Suprapubic skin (tissue), 3 donors: ENCODE results near the gene VDAC1.

Source experiments
- CTCF ChIP-seq, 2 donors: fragments of 200-600 bp in 1 of 2; fragments of 450-650 bp in 1 of 2; sonication (generic) in 1 of 2; IDR thresholded peaks; one replicate each; pipeline ENCODE4 v1.5.1; 2016 to 2019; ENCODE audit warnings: antibody characterized with exemption in 2 of 2, mild to moderate bottlenecking in 1 of 2, moderate library complexity in 1 of 2
- EP300 ChIP-seq: sonication (generic); formaldehyde crosslinking; IDR thresholded peaks from one replicate; pipeline ENCODE4 v1.6.1; 2017; ENCODE audit warnings: antibody characterized with exemption

GRCh38 chr5:134037160-134037559 is 32.4 kb upstream of the VDAC1 start:
- TF ChIP-seq CTCF (IDR thresholded peaks at IDR 0.05) (no peak), EP300 (no peak)
